GM18511 (cell line): Measurements from ENCODE around the gene EFCAB10.

ENCODE experiments used
- ATAC-seq: cut with Tn5 transposase; IDR thresholded peaks from one replicate; pipeline ENCODE4 v1.9.1; 2021; ENCODE audit warnings: mild to moderate bottlenecking, moderate library complexity; ENCODE audit not compliant: unreplicated experiment

EFCAB10 gene, protein sequence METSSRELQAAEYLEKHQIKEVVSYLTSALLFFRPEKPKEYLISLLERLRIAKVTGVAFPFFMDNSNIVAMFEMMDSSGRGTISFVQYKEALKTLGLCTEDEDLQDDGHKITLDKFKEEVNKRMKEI

GRCh38 chr7:105581066-105581811 is at the start of gene EFCAB10:
TSS of gene EFCAB10 (minus strand) at chr7:105581493. CDS start at chr7:105581463, 30 bp downstream.
- ATAC-seq = peak; percentile 85

- no peak for ATAC-seq
Observed at GRCh38 chr7:105625986-105626385, 44.7 kb upstream of the EFCAB10 start.

GRCh38 chr7:105623906-105624305 is 42.6 kb upstream of the EFCAB10 start:
- no peak for ATAC-seq

GRCh38 chr7:105623378-105623777 is 42.1 kb upstream of the EFCAB10 start:
- no peak for ATAC-seq

DNA sequence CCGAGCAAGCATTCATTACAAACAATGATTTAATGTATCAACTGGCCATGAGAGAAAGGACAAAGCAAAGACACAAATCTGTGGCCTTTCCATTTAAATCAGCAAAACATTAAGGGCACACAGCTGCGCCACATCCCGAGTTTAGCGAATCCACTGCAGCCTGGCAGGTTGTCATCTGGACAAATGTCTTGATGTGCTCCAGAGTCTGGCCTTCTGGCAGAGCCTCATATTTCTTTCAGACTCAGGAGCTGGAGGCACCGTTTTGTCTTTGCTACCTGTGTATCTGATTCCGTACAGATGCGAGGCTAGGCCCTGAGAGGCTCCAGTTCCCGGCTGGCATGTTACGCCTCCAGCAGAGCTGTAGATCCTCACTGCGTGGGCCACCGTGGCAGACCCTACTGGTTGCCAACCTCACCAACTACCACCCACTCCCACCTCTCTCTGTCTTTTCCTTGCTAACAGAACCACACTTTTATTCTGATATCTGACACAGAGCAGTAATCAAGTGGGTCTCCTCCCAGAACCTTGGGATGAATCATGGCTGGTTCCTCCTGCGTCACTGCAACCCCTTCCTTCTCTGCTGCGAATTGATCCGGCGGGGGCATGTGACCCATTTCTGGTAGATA is 40.9 kb upstream of the EFCAB10 start:
- ATAC-seq = no peak

- ATAC-seq = no peak
Observed at GRCh38 chr7:105621617-105622016, 40.3 kb upstream of the EFCAB10 start.

DNA sequence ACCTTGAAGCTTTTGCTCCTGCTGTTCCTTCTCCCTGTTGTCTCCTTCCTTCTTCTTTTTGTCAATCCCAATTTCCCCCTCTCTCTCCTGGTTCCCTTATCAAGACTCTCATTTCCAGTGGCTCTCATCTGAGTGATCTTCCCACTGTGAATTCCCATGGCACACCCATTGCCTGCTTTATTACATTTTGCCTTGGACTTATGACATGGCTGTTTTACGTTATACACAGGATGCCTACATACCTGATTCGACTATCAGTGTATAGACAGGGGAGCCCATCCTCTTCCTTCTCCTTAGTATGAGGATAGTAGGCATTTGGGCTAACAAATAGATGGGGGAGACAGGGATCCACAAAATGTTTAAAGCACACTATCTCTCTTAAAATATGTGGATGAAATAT is 39.9 kb upstream of the EFCAB10 start:
- ATAC-seq = no peak

- ATAC-seq = no peak
Observed at GRCh38 chr7:105619590-105619989, 38.3 kb upstream of the EFCAB10 start.

DNA sequence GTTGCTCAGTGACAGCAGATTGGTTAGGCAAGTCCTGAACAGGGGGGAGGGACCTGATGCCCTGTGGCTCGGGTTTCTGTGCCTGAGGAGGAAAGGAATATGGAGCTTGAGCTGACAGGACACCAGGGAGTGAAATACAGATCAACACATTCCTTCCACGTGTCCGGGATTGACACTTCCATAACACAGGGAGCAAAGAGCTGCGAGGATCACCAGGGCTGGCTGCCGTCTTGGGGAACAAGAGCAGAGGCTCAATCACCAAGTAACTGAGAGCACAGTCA is 36.7 kb upstream of the EFCAB10 start:
- ATAC-seq = no peak

- ATAC-seq = no peak
Observed at GRCh38 chr7:105617280-105618015, 36.2 kb upstream of the EFCAB10 start.

DNA sequence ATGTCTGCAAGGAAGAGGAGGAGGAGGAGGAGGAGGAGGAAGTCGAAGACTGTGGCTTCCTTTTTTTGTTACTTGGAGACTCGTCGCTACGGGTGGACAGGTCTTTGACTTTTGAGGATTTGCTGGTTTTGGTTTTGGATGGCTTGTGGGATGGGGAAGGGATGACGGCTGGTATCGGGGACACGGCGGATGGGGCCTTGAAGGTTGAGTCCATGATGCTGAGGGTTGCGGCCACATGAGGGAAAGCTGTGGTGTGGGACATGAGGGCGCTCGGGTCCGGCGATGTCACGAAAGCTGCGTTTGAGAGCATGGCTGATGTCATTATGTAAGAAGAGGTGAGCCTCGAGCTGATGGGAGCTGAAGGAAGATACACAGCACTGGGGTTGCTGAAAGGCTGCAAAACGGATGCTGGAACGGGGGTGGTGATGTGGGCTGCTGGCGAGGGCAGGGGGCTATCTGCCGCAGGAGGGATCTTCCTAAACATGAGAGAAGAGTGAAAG is 33.1 kb upstream of the EFCAB10 start:
- ATAC-seq = no peak

DNA sequence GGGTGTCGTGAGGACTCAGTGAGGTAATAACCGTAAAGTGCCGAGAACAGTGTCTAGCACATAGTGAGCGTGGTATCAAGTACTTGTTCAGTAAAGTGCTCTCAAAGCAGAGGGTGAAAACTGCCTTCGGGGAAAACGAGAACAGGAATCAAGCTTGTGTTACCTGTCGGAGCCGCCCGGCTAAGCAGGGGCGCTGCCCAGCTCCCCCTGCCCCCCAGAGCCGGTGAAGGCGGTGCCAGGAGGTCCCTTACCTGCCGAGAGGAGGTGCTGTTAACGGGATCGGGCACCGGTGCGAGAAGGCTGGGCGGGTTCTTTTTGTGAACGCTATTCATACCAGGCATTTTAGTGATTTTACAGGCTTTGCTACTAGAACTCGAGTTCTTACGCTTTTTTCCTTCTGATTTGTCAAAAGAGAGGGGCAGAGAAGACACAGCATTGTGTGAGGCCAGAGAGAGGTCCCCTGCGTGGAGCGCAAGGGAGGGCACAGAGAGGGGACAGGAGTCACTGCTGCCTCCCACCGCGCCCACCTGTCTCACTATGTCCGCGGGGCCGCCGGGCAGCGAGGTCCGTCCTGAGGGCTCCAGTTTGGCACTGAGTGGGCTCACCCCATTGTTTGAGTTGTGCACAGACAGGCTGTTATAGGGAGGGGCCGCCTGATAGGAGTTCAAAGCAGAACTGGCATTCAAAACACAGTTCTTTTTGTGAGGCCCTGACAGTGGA is 32.5 kb upstream of the EFCAB10 start:
- ATAC-seq = no peak

GRCh38 chr7:105612806-105613205 is 31.5 kb upstream of the EFCAB10 start:
- no peak for ATAC-seq

DNA sequence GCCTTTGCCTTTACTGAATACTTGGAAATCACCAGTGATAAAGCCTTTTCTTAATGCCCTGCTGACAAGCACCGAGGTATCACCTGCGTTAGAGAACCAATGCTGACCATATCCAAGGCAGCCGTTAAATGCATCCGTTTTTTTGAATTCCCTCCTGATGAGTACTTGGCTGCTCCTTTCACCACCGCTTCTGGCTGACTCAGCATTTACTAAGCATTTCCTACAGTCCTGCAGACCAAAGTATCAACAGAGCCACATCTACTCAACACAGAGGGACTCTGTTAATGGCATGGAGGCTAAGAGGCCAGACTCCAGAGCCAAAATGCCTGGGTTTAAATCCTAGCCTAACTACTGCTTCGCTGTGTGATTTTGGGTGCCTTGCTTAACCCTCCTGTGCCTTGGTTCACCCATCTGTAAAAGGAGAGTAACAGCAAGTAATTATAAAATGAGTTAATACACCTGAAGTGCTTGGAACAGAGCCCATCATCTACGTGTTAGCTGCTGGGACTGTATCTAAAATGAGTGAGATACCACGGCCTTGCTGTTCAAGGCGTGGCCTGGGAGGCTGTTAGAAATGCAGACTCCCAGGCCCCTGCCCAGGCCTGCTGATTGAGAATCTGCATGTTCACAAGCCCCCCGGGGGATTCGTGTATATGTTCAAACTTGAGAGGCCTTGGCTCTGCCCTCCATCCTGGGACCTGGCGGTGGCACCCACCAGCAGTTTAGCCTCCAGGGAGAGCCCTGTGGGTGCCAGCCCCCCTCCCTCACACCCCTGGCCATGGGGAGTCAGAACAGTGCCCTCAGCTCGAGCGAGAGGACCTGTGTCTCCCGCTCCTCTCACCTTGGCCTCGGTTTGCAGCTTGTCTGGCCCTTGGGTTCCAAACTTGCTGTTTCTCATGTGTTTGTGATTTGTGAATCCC is 30.8 kb upstream of the EFCAB10 start:
- ATAC-seq = no peak

GRCh38 chr7:105610165-105610930 is 29.1 kb upstream of the EFCAB10 start:
- ATAC-seq = no peak

DNA sequence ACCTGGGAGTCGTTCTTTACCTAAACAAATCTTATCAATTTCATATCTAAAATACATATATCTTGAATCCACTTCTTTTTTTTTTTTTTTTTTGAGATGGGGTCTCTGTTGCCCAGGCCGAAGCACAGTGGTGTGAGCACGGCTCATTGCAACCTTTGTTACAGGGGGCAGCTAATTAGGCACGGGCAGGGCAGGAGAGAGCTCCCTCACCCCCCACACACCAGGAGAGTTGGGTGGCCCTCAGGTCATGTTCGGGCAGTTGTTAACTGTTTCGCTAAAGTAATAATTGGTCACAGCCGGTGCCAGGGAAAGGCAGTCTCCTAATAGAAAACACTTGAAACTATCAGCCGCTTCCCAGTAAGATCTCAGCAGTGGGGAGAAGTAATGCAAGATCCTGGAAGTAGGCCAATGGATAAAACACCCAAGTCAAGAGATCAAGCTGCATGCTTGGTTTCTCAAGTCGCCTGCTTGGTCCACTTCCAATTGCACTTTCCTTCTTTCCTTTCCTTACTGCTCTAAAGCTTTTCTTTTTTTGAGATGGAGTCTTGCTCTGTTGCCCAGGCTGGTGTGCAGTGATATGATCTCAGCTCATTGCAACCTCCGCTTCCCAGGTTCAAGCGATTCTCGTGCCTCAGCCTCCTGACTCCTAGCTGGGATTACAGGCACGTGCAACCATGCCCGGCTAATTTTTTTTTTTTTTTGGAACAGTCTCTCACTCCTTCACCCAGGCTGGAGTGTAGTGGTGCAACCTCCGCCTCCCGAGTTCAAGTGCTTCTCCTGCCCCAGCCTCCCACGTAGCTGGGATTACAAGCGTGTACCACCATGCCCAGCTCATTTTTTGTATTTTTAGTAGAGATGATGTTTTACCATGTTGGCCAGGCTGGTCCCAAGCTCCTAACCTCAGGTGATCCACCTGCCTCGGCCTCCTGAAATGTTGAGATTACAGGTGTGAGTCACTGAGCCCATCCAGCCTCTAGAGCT is 21.3 kb upstream of the EFCAB10 start:
- ATAC-seq = no peak

DNA sequence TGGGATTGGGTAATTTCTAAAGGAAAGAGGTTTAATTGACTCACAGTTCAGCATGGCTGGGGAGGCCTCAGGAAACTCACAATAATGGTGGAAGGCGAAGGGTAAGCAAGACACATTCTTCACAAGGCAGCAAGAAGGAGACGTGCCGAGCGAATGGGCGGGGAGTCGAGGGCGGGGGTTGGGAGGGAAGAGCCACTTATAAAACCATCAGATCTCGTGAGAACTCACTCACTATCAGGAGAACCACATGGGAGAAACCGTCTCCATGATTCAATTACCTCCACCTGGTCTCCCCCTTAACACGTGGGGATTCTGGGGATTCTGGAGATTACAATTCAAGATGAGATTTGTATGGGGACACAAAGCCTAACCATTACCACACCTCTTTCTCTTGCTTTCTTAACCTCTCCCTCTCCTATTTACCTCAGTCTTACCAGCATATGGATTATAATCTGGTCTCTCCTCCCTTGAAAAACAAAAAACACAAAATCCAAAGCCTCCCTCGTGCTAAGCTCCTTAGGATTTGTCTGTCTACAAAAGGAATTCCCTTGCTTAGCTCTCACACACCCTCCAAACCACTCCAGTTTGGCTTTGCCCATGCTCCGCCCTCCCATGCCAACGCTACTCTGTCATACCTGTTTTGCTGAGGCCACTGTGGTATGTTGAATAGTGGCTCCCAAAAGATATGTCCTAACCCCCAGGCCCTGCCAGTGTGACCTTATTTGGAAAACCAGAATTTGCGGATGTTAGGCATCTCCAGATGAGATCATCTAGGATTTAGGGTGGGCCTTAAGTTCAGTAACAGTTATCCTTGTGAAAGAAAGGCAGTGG is 19.6 kb upstream of the EFCAB10 start:
- no peak for ATAC-seq
